Activated CD4-positive, CD25-positive, alpha-beta regulatory T cell treated with anti-CD3 and anti-CD28 coated beads, Interleukin-2, amount 50 U/mL, for 72 hours (primary cell): ENCODE data around the gene ABCC5.

Experiments
- DNase-seq: peaks from one replicate; pipeline ENCODE4 v3.0.0; 2021

The ABCC5 gene

DNA sequence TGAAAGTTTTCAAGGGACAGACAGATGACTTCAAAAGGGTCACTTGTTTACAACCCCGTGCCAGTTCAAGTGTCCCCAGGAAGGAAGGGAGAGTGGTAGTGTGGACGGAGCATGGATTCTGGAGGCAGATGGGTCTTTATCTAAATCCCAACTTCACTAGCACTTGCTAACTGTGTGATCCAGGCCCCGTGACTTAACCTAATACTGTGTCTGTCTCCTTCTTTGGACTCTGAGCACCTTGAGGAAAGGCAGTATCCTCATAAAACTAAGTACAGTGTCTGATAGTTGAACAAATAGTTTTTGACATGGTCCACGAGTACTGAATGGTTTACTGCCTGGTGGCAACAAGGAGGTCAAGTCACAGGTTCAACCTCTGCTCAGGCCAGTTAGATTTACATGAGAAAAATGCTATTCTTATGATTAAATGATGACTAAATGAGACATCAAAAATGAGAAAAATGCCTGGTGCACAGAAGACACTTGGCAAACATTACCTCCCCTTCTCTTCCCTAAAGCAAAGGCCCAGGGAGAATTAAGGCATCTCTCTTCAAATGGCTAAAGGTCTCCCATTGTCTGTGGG is 48.9 kb downstream of the ABCC5 start:
- no peak for DNase-seq

DNA sequence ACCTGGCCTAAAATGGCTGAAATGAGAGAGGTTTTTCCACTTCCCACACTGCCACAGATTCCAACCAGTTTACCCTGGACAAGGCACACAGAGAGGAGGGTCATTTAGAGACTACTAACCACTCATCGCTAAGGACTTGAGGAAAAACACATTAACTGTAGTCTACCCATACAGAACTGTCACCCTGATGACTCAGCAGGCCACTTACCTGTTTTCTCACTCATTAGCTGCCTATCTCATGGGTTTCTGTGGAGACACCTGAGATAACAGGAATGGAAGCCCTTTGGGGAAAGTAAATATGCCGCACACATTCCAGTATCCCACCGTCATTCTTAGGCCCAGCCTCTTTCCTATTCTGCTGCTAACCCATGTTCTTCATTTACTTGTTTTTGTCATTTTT is 50.0 kb downstream of the ABCC5 start:
- no peak for DNase-seq

DNA sequence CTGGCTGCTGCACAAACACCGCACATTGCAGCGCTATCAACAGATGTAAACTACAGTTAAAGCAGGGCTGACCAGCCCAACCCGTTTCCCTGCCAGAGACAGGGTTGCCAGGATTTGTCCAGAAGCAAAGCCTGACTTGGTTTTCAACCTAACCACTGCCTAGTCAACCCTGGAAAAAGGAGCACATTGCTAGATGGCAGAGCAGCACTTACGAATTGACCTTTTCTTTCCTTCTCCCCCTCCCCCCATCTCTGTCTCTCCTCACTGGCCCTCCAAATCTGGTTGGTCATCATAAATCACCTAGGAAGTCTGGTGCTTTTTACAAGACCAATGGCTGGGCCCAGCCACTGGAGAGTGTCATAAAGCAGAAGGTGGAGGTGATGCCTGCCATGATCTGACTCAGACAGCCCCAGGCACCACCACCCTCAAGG is 51.3 kb downstream of the ABCC5 start:
- DNase-seq, result no peak

DNA sequence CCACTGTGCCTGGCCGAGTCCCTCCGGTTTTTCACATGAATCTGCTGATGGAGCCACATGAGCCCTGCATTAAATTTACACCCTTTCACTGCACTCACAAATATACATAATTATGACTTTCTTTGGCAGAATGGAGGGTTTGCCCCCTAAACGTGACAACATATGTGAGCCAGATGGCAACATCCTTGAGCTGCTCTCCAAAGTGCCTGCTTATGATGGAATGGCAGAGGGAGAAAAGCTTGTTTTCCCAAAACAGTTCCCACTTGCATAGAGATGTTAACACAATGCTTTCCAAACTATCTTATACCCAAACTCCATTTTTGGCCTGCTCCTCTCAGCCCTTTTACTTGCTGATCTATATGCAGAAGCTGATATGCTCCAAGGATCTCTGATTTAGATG is 54.9 kb downstream of the ABCC5 start:
- DNase-seq, result no peak

DNA sequence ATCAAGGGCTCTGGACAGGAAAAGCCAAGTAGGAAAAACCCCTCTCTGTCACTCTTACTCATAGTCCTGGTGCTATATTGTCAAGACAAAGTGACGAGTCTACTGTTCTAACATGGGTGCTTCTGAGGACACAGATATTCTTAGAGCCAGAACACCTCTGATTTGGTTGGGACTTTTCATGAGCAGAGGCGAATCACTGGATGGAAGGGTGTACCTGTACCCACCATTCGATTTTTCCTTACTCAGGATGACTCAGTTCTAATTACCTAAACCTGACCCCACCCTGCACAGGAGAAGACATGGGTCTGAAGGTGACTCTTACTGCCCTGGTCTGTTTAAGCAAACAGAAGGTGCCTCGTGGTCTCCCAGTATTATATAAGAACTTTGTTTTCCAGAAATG is 58.5 kb downstream of the ABCC5 start:
- no peak for DNase-seq

DNA sequence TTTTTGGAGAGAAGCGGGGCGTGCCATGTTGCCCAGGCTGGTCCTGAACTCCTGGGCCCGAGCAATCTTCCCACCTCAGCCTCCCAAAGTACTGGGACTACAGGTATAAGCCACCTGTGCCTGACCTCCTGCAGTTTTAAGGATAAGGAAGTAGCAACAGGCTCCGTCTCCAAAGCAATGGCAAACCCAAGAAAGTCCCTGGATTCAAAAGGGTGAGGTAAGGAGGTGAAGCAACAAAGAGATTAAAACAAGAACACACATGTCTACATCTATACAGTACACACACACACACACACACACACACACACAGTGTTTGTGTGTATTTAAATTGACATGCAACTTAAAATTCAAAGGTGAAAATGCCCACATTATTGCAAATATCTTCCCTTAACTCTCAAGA is 58.9 kb downstream of the ABCC5 start:
- DNase-seq, result no peak

DNA sequence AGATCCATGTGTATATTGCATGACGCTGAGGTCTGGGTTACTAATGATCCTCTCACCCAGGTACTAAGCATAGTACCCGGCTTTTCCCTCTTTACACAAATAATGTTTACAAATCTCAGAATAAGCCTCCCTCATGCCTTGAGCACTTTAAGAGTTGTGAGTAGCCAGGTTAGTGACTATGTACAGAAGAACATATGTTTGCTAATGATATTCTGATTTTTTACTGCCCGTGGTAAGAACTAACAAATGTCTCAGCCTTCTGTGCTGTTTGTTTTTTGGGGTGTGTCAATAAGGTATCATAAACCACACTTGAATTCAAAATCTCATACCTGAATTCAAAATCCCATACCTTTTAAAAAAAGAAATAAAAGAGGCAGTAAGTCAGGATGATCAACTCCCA is 59.5 kb downstream of the ABCC5 start:
- DNase-seq, result no peak

DNA sequence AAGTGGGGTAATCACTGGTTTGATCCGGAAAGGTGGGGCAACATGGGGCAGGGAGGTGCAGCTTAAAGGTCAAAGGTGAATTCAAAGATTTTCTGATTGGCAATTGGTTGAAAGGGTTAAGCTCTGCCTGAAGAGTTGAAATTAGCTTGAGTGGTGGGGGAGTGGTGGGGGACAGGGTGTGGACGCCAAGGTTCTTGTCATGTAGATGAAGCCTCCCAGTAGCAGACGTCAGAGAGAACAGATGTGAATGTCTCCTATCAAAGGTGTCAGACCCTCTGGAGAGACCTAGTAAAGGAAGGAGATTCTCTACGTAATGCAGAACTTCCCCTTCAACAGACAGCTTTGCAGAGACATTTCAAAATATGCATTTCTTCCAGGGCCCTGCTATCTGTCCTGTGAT is 62.8 kb downstream of the ABCC5 start:
- DNase-seq, result no peak

DNA sequence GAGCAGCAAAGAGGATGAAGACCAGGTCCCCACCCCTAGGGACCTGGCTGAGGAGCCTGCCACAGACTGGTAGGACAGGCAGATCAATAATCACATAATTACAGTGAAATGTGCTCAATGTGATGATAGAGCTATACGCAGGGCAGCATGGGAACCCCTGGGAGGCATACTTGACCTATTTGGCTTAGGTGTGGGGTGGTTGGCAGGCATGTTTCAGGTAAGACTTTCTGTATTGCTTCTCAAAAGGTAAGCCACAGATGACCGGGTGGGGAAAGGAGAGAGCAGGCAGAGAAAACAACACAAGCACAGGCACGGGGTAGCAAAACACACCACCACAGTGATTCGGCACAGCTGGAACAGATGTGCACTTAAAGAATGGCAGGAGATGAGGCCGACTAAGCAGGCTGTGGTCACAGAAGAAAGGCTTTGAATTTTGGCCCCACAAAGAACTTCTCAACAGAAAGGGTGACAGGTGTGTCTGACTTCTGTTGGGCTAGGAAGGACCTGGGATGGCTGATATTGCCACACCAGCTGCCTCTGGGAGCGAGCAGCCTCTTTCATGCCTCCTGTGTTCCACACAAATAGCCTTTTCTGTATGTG is 64.1 kb downstream of the ABCC5 start:
- DNase-seq, result no peak

DNA sequence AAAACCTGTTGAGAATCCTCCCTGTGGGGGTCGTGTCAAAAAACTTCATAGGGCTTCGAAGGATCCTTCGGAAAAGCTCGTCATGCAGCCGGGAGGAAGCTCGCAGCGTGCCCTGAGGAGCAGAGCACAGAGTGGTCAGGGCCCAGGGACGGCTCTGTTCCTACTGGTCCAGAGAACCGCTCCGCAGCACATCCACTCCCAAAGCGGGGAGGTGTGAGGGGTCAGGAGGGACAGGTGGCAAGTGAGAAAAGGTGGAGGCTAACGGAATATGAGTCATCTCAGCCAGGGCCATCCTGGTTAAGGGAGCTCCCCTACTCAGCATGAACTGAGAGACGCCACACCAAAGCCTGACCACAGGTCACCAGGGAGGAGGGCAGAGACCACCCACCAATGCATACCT is 66.2 kb downstream of the ABCC5 start:
- DNase-seq, result no peak

DNA sequence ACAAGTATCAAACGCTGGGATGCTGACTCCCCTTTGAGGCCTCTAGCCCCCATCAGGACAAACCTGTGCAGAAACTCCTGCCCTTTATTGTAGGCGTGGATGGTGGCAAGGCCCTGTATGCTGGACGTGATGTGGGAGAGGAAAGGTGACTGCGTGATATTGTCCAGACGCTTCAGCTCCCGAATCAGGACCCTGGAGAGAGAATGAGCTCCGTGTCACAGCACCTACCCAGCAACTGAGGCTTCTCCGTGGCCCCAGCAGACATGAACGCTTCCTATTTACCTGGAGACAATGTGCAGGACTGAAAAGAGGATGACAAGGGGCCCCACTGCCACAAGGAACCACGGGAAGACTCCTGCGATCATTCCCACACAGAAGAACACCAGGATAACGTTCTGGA is 68.0 kb downstream of the ABCC5 start:
- DNase-seq, result no peak

DNA sequence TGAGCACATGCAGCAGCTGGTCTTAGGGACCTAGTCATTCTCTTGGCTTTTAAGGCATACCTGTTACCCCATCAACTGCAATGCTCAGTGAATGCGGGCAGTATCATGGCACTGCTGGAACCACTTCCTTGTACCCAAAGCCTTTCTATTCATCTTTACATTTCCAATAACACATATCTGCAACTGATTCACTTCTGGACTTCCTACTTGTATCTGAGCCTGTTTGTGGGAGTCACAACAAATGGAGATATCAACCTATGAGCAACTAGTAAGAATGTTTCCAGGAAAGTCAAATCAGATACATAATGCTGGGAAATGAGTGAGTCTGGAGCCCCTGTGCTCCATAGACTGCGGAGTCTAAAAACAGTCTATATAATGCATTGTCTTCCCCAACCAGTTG is 71.6 kb downstream of the ABCC5 start:
- no peak for DNase-seq

DNA sequence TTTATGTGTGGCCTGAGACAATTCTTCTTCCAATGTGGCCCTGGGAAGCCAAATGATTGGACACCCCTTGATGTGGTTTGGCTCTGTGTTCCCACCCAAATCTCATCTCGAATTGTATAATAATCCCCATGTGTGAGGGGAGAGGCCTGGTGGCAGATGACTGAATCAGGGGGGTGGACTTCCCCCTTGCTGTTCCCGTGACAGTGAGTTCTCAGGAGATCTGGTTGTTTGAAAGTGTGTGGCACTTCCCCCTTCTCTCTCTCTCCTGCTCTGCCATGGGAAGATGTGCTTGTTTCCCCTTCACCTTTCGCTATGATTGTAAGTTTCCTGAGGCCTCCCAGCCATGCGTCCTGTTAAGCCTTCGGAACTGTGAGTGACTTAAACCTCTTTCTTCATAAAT is 72.9 kb downstream of the ABCC5 start:
- DNase-seq, result no peak

DNA sequence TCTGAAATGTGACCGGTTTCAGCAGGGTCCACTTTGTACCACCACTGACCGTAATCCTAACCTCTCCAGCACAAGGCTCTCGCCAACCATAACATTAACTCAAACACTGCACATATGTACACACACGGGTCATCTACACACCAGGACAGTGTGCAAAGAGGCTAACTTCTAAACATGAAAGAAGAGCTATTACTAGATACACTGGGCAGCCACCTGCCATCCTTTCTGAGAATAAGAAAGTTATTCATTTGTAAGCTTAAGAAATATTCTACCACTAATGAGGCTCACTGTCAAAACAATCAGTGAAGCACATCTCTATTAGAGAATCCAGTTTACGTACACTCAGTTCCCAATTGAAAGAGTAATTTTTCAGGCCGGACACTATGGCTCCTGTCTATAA is 73.9 kb downstream of the ABCC5 start:
- no peak for DNase-seq

DNA sequence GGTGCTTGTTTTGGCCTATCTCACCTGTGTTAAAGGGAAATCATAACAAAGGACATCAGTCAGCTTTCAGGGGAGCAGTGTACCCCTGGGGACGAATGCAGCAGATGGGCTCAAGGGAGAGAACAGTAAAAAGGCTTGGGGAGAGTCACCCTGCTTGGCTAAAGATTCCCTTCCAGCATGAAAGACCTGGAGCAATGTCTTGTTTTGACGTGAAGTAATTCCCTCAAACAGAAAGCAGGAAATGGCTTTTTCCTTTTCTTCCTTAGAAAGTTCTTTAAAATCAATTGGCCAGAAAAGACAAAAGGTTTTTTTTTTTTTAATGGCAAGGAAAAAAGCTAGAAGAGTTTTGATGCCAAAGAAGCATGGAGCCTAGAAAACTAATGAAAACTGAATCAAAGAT is 76.5 kb downstream of the ABCC5 start:
- no peak for DNase-seq

DNA sequence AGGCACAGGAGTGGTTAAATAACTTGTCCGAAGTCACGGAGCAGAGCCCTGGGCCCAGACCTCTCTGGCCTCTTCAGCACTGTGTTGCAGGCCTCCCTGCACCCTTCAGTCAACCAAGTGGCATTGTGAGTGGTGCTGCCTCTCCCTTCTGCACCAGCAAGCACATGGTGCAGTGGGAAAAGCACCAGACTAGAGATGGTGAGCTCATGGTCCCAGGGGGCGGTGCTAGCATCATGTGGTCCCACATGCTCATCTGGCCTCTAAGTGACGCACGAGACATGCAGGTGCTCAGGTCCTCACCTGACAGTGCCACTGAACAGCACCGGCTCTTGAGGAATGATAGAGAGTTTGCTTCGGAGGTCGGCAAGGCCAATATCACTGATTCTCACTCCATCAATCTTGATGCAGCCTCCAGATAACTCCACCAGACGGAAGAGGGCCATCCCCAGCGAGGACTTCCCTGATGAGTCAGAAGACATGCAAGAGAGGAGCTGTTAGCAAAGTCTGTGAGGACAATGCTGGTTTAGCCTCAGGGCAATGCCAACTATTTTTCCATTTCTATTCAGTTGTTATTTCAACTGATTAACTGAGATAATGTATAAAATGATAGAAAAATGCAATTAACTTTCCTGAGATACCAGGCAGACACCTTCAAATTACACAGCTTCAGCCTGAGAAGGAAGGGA is 79.9 kb downstream of the ABCC5 start:
- DNase-seq, result no peak

DNA sequence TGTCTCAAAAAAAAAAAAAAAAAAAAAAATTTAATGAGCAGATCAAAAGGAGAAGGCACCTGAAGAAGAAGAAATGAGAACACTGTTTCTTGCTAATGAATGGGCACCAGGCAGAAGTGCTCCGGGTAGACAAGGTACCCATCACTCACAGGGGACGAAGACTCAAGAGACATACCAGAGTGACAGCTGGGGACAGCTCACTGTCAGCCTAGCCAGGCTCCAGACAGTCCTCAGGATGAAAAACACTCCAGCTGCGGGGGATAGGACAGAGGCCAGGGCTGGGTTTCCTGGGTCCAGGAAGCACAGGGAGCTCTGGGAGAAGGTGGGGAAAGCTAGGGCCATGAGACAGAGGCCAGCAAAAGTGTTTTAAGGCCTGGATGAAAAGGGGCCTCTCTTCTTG is 84.5 kb downstream of the ABCC5 start:
- no peak for DNase-seq

DNA sequence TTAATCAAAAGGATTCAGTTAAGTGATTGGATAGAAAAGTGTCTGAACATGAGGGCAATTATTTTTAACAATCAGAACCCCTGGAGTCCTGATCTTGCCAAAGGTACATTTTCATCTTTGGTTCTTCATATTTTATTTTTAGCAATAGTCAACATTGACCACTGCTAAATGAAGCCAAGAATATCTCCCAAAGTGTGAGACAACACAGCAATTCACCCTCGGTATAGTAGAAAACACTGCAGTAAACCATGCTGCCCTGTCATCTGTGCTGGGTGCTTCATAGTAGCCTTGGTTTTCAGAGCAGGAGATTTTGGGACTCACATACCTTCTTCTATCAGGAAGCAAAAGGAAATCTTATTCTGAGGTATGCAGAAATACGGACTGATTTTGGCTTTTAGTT is 85.8 kb downstream of the ABCC5 start:
- no peak for DNase-seq

DNA sequence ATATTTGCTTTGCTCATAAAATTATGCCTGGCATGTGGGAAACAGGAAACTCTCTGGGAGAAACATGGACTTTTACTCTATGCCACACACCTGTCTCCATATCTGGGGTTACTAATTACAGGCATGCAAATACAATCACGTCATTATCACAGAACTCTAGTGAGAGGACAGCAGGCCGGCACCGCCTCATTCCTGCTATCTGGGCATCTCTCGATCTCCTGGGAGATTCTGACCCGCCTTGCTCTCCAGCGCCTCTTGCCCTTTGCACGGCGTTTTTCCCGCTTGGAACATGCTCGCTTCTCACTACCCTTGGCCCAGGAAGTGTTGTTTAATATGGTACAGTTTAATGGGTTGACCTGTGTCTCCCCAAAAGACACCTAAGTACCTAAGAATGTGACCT is 87.6 kb downstream of the ABCC5 start:
- DNase-seq, result no peak

DNA sequence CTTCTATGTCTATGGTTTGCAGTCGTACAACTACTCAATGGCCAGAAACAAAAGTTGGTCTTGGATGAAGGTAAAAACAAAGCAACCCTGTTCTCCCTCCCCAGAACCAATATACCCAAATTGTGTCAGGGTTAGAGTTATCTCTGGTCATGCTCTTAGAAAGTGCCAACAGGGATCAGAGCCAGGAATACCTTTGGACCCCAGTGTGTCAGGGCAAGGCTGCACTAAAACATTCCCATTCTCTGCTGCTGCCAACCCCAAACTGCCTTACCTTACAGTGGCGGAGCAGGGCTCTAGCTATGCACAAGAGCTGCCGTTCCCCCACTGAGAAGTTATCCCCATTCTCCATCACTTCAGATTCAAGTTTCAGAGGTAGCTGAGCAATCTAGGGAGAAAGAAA is 90.6 kb downstream of the ABCC5 start:
- DNase-seq, result no peak

DNA sequence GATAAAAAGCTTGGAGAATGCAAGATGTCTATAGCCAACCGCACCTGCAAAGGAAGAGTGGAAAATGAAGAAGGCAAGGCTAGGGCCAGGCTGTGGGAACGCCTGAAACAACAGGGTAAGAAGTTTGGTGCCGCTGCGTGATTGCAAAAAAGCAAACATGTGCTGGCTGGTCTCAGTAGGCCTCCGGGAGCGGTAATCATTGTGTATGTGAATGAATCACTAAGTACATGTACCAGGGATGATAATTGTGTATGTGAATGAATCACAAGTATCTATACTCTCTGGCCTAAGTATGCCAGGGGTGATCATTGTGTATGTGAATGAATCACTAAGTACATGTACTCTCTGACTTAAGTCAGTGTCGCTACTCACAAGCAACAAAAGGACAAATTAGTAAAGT is 92.7 kb downstream of the ABCC5 start:
- DNase-seq, result no peak

DNA sequence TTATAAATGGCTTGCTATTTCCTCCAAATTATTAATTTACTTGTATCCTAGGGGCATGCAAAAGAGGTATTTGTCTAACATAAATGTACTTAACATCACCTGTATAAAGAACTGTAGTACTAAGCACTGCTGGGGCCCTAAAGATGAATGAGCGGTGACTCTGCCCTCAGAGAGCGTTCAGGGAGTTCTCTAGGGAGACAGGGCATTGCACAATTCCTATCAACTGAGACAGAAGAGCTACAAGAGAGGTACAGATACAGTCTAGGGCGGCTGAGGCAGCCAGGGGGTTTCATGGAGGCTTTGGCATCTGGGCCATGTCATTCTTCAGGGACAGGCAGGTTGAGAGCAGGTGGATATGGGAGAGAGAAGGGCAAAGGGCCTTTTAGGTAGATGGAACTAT is 93.1 kb downstream of the ABCC5 start:
- no peak for DNase-seq

DNA sequence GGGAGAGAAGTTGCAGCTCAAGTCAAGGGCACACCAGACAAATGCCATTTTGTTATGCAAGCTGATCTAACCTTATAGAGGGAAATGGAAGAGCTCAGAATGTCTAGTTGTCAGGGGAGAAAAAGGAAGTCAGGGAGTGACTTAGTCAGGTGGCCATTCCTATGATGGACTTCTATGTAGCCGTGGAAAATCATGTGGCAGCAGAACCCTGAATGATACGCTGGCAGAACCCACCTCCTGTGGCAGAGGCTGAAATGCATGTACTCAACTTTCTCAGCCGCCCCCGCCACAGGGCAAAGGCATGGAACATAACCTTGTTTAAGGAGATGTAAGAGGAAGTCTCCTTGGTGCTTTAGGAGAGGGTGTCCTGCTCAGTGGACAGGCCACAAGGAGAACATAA is 95.3 kb downstream of the ABCC5 start:
- no peak for DNase-seq

DNA sequence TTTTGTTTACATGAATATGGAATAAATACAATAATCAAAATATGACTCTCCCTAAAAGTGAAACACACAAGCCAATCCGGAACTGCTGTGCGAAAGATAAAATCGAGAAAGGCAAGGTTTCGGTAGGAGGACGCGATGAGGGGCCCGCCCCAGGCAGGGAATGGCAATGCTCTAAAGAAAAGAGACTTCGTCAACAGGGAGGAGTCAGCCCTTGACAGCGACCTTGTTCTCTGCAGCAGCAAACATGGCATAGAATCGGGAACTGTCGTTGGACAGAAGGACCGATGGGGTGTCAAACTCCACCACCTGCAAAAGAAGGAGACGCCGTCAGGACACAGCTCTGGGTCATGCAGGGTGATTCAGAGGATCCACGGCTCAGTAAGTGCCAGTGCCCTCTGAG is 96.6 kb downstream of the ABCC5 start:
- no peak for DNase-seq

DNA sequence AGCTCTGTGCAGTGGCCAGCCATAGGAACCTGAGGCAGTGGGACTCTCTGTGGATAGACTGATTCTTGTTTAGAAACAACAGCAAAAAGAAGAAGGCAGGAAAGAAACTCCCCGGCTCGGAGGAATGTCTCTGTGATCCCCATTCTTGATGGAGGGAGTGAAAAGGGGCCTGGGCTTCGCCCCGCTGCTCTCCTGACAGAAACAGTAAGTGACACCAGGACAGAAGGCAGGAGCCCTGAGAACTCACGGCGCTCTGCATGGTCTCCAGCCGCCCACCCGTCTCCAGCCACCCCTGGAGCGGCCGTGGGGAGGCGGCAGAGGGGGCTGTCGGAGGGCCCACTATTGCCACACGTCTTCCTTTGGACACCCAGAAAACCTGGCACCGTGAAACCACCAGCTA is 97.3 kb downstream of the ABCC5 start:
- DNase-seq, result no peak
